Brain pericyte (primary cell): ENCODE measurements around the gene RER1.

Experiments used
- DNase-seq: peaks from one replicate; pipeline ENCODE4 v3.0.0-alpha.2; 2012; ENCODE audit warnings: low read depth, low spot score

Gene RER1

GRCh38 chr1:2375923-2376260 lies 15.7 kb upstream of the RER1 start:
- no peak for DNase-seq

GRCh38 chr1:2376261-2376741 lies 15.3 kb upstream of the RER1 start:
- no peak for DNase-seq

GRCh38 chr1:2376931-2377672 lies 14.5 kb upstream of the RER1 start:
- no peak for DNase-seq

GRCh38 chr1:2377751-2378440 lies 13.7 kb upstream of the RER1 start:
- no peak for DNase-seq

GRCh38 chr1:2378441-2378851 lies 13.2 kb upstream of the RER1 start:
- DNase-seq = no peak

GRCh38 chr1:2378956-2379732 lies 12.5 kb upstream of the RER1 start:
- no peak for DNase-seq

- DNase-seq = no peak
Observed at GRCh38 chr1:2379733-2380404, 11.8 kb upstream of the RER1 start.

- DNase-seq = no peak
Observed at GRCh38 chr1:2380816-2381591, 10.6 kb upstream of the RER1 start.

GRCh38 chr1:2381741-2382620 lies 9.7 kb upstream of the RER1 start:
- no peak for DNase-seq

- no peak for DNase-seq
Observed at GRCh38 chr1:2382621-2383361, 8.8 kb upstream of the RER1 start.

- no peak for DNase-seq
Observed at GRCh38 chr1:2383576-2383975, 8.1 kb upstream of the RER1 start.

GRCh38 chr1:2384130-2384860 lies 7.3 kb upstream of the RER1 start:
- no peak for DNase-seq

- DNase-seq = no peak
Observed at GRCh38 chr1:2384941-2385481, 6.6 kb upstream of the RER1 start.

- no peak for DNase-seq
Observed at GRCh38 chr1:2385606-2386280, 5.9 kb upstream of the RER1 start.

GRCh38 chr1:2386636-2387611 lies 4.7 kb upstream of the RER1 start:
- DNase-seq = no peak

- no peak for DNase-seq
Observed at GRCh38 chr1:2388004-2388913, 3.4 kb upstream of the RER1 start.
